ENCODE results near the gene MICAL1.

Gene MICAL1

GRCh38 chr6:109477184-109477583 is 21.6 kb upstream of the MICAL1 start:
- FAIRE-seq, result no peak

DNA sequence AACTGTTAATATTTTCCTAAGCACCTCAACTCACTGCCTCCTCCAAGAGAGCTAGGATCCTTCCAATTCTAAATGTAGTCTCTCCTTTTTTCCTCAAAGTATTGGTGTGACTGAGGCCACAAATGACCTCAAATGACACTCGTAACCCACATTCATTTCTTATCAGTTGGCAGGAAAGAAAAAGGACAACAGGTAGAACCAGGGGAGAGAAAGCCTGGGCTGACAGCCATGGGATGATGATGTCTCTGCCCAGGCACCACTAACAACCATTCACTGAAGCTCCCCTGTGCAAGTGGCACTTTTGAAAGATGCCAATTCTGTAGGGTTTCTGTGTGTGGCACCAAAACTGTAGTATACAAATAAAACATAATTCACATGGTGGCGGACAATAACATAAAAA is 20.1 kb upstream of the MICAL1 start:
- TF ChIP-seq CTCF (IDR thresholded peaks at IDR 0.05; ENCODE audit: insufficient read depth, missing control alignments), result no peak
- FAIRE-seq, result no peak
- no peak for DNase-seq (ENCODE audit: insufficient read length, low spot score)

More at GRCh38 chr6:109477184-109477583, 21.6 kb upstream of the MICAL1 start:
- no peak for DNase-seq (ENCODE audit: insufficient read length, low spot score)
- TF ChIP-seq CTCF (IDR thresholded peaks at IDR 0.05; ENCODE audit: insufficient read depth, missing control alignments), result no peak

- FAIRE-seq (no peak), DNase-seq (ENCODE audit: insufficient read length, low spot score) (no peak)
- TF ChIP-seq CTCF (IDR thresholded peaks at IDR 0.05; ENCODE audit: insufficient read depth, missing control alignments), result no peak
These were observed 19.4 kb upstream of the MICAL1 start for GRCh38 chr6:109474995-109475394.

DNA sequence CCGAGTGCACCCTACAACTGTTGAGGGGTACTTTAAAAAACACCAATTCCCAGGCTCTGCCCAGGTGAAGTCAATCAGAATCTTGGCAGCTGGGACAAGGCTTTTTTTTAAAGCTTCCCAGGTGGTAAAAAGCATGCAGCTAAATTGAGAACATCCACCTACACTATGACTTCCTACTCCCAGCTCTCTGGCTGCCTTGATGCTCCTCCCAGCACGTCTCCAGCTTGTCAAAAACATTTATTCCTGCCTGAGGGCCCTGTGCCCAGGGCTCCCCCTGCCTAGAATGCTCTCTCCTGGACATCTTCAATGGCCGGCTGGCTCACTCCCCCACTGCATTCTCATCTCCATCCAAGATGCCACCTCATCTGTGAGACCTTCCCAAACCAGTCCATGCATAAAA is 17.5 kb upstream of the MICAL1 start:
- no peak for FAIRE-seq

GRCh38 chr6:109472132-109472995 is 16.8 kb upstream of the MICAL1 start:
- FAIRE-seq, result no peak
- no peak for TF ChIP-seq CTCF (IDR thresholded peaks at IDR 0.05; ENCODE audit: insufficient read depth, missing control alignments)
- DNase-seq (ENCODE audit: insufficient read length, low spot score), result no peak

More for the DNA sequence above, 17.5 kb upstream of the MICAL1 start:
- DNase-seq (ENCODE audit: insufficient read length, low spot score), result no peak
- TF ChIP-seq CTCF (IDR thresholded peaks at IDR 0.05; ENCODE audit: insufficient read depth, missing control alignments), result no peak

- no peak for TF ChIP-seq CTCF (IDR thresholded peaks at IDR 0.05; ENCODE audit: insufficient read depth, missing control alignments)
- no peak for FAIRE-seq
- DNase-seq (ENCODE audit: insufficient read length, low spot score), result no peak
These were observed 15.7 kb upstream of the MICAL1 start for GRCh38 chr6:109471105-109471810.
